Measurements from ENCODE around the gene LMNA. TPM values are rescaled to one million over a fixed set of nuclear protein-coding genes. Genes with fewer than 3 reads are reported as not detected.

The LMNA gene
- total and polyA plus RNA-seq, 4 donors, result 60.4 to 160 (median 97.2) TPM

- Histone ChIP-seq H3K4me3 (ENCODE audit: low read depth in 1 of 3, low read length in 3 of 3) (no peak overlapping the region), H3K9ac (ENCODE audit: low read depth in 1 of 2, low read length in 2 of 2) (peak overlapping the region; percentile 26 to 55), H3K9me3 (ENCODE audit: control insufficient read depth in 4 of 4, low read length in 3 of 4) (no peaks in the 10 kb centered on the region), H3K36me3 (ENCODE audit: control insufficient read depth in 4 of 4, insufficient read depth in 3 of 4, low read depth in 1 of 4, low read length in 3 of 4) (no peaks in the 10 kb centered on the region), H3K27me3 (ENCODE audit: control insufficient read depth in 4 of 4, insufficient read depth in 4 of 4, low read length in 3 of 4) (no peaks in the 10 kb centered on the region), H3K27ac (ENCODE audit: low read depth in 1 of 2, low read length in 2 of 2) (no peak overlapping the region), H3K4me1 (ENCODE audit: control insufficient read depth in 4 of 4, insufficient read depth in 4 of 4, low read length in 3 of 4) (peaks cover 10 to 22% (median 15%) of the 10 kb centered on the region in 4 donors)
- DNase-seq (ENCODE audit: low spot score), result no peak
- TF ChIP-seq ZBTB33 (IDR thresholded peaks at IDR 0.05) (no peak), MAX (IDR thresholded peaks at IDR 0.05) (no peak), HNF4A (conservative IDR thresholded peaks at IDR 0.05) (peak; percentile 31 to 35), RXRA (IDR thresholded peaks at IDR 0.05) (peak; percentile 28), ATF3 (IDR thresholded peaks at IDR 0.05) (no peak), SP1 (IDR thresholded peaks at IDR 0.05) (peak; percentile 9), REST (IDR thresholded peaks at IDR 0.05) (no peak), RAD21 (IDR thresholded peaks at IDR 0.05) (peak; percentile 93 to 96), CTCF (IDR thresholded peaks at IDR 0.05; ENCODE audit: low read depth, low read length, missing input control) (peak; percentile 82), GABPA (IDR thresholded peaks at IDR 0.05 in 1 of 2, conservative IDR thresholded peaks at IDR 0.05 in 1 of 2) (no peak), YY1 (IDR thresholded peaks at IDR 0.05) (peak; percentile 30)
- WGBS, result 13% methylated on average over 13 of the region's 13 CpGs
These were observed 31.7 kb downstream of the LMNA start for GRCh38 chr1:156146020-156146768.

- no peaks in the 10 kb centered on the region for H3K27me3 ChIP-seq (ENCODE audit: control insufficient read depth in 4 of 4, insufficient read depth in 4 of 4, low read length in 3 of 4)
- H3K4me1 ChIP-seq (ENCODE audit: control insufficient read depth in 4 of 4, insufficient read depth in 4 of 4, low read length in 3 of 4), result peaks cover 10 to 21% (median 15%) of the 10 kb centered on the region in 4 donors
- no peaks in the 10 kb centered on the region for H3K36me3 ChIP-seq (ENCODE audit: control insufficient read depth in 4 of 4, insufficient read depth in 3 of 4, low read depth in 1 of 4, low read length in 3 of 4)
- 31% methylated on average over 9 of the region's 9 CpGs for WGBS
- H3K27ac ChIP-seq (ENCODE audit: low read depth in 1 of 2, low read length in 2 of 2), result no peak overlapping the region
- no peak for DNase-seq (ENCODE audit: low spot score)
- H3K9me3 ChIP-seq (ENCODE audit: control insufficient read depth in 4 of 4, low read length in 3 of 4), result no peaks in the 10 kb centered on the region
- H3K9ac ChIP-seq (ENCODE audit: low read depth in 1 of 2, low read length in 2 of 2), result no peak overlapping the region
- TF ChIP-seq YY1 (IDR thresholded peaks at IDR 0.05) (no peak), RAD21 (IDR thresholded peaks at IDR 0.05) (peak in 1 of 2 donors; percentile 17)
- no peak overlapping the region for H3K4me3 ChIP-seq (ENCODE audit: low read depth in 1 of 3, low read length in 3 of 3)
These were observed 32.4 kb downstream of the LMNA start for GRCh38 chr1:156146769-156147405.

All from liver (tissue), 9 donors.